B cell (primary cell): Measurements from ENCODE around the gene KIAA0586.
"Not testable (repeated sequence)": the region's sequence is repeated elsewhere in the genome, so short reads cannot be mapped to it uniquely, and the experiment has no call there.

ENCODE experiments used
- CTCF ChIP-seq: fragments of 200-600 bp; IDR thresholded peaks from one replicate; pipeline ENCODE4 v1.8.0; 2022; ENCODE audit warnings: antibody characterized with exemption, mild to moderate bottlenecking
- EZH2 ChIP-seq: IDR thresholded peaks from 2 replicates; pipeline ENCODE4 v1.6.1; 2012; ENCODE audit warnings: borderline replicate concordance, low read depth, mild to moderate bottlenecking, moderate library complexity, low read length; ENCODE audit not compliant: insufficient read depth, poor library complexity, severe bottlenecking

GRCh38 chr14:58416934-58417333, 10.6 kb upstream of the KIAA0586 start:
- not testable (repeated sequence) for TF ChIP-seq CTCF, EZH2
